ENCODE data around the gene TASOR2.

The TASOR2 gene

DNA sequence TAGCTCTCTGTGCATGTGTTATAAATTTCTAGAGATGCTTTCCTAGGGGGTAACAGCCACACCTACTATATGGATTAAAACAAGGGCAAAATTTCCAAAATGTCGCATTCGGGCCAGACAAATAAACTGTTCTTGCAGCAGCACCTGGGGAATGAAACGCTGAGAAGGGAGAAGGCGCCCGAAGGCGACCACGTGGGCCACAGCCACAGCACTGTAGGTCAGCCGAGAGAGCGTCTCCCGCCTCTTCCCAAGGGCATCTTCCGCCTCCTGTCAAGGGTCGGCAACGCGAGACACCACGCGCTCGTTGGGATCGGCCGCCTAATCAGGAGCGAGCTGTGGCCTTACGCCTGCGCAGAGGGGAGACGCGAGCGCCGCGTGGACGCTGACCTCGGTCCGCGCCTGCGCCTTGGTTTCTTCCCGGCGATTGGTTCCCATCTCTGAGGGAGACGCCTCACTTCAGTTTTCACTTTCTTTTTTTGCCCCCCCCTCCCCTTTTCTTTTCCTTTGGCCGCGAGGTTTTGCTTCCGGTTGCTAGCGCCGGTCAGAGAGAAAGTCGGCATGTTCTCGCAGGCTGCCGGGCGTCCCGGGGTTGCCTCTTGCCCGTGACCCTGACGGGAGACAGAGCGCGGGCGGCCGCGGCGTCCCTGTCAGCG lies at the start of gene TASOR2:
TSS of gene TASOR2 (plus strand) at position 521 of the 653 bp plus-strand sequence. CDS start 35,805 bp downstream, outside the sequence.
- H3K36me3 ChIP-seq (ENCODE audit: control insufficient read depth, insufficient read depth, low read length), result no peaks in the 10 kb centered on the region
- no peaks in the 10 kb centered on the region for H3K9me3 ChIP-seq (ENCODE audit: control insufficient read depth, insufficient read depth, low read length)
- no peak within 1 kb of the TSS for H3K27ac ChIP-seq (ENCODE audit: low read length)
- H3K27me3 ChIP-seq (ENCODE audit: control insufficient read depth, insufficient read depth, low read length), result no peaks in the 10 kb centered on the region
- H3K4me1 ChIP-seq (ENCODE audit: control insufficient read depth, insufficient read depth, low read length), result no peaks in the 10 kb centered on the region
- H3K4me3 ChIP-seq (ENCODE audit: low read length), result peak within 1 kb of the TSS; percentile 81
- no CpG with 5 or more reads among the region's 54 CpGs for WGBS (ENCODE audit: insufficient coverage, insufficient read length)
- DNase-seq (ENCODE audit: low read depth, low spot score), result peak; percentile 98

GRCh38 chr10:5634918-5635317 lies 49.7 kb upstream of the TASOR2 start:
- no peak for DNase-seq (ENCODE audit: low read depth, low spot score)
- WGBS (ENCODE audit: insufficient coverage, insufficient read length), result no CpG with 5 or more reads among the region's 7 CpGs
- 0 out of 2 replicates have a peak, but pooled peaks cover 3% of the 10 kb centered on the region for H3K36me3 ChIP-seq (ENCODE audit: control insufficient read depth, insufficient read depth, low read length)
- no peaks in the 10 kb centered on the region for H3K27me3 ChIP-seq (ENCODE audit: control insufficient read depth, insufficient read depth, low read length)
- no peak overlapping the region for H3K4me3 ChIP-seq (ENCODE audit: low read length)
- H3K27ac ChIP-seq (ENCODE audit: low read length), result no peak overlapping the region
- no peaks in the 10 kb centered on the region for H3K9me3 ChIP-seq (ENCODE audit: control insufficient read depth, insufficient read depth, low read length)
- no peaks in the 10 kb centered on the region for H3K4me1 ChIP-seq (ENCODE audit: control insufficient read depth, insufficient read depth, low read length)

DNA sequence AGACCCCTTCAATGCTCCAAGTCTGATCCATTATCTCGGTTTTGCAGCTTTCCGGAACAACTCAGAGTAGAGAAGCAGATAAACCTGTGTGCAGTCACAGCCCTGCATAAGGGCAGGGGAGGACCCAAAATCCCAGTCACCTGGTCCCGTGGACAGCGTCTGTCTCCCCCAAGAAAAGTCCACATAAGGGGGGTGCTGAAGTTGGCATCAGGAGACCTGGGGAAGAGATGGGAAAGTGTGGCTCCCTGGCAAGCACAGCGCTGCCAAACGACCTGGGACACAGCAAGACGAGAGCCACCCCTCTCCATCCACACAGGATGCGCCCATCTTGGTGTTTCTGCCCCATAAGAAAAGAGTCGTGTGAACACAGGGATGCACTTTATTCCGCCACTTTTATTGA lies 46.1 kb upstream of the TASOR2 start:
- H3K27me3 ChIP-seq (ENCODE audit: control insufficient read depth, insufficient read depth, low read length), result no peaks in the 10 kb centered on the region
- DNase-seq (ENCODE audit: low read depth, low spot score), result no peak
- WGBS (ENCODE audit: insufficient coverage, insufficient read length), result no CpG with 5 or more reads among the region's 10 CpGs
- H3K4me1 ChIP-seq (ENCODE audit: control insufficient read depth, insufficient read depth, low read length), result no peaks in the 10 kb centered on the region
- H3K36me3 ChIP-seq (ENCODE audit: control insufficient read depth, insufficient read depth, low read length), result peaks cover 10% of the 10 kb centered on the region; the same call in 1 of the 2 replicates
- no peaks in the 10 kb centered on the region for H3K9me3 ChIP-seq (ENCODE audit: control insufficient read depth, insufficient read depth, low read length)
- no peak overlapping the region for H3K4me3 ChIP-seq (ENCODE audit: low read length)
- H3K27ac ChIP-seq (ENCODE audit: low read length), result no peak overlapping the region

GRCh38 chr10:5639066-5639465 lies 45.6 kb upstream of the TASOR2 start:
- Histone ChIP-seq H3K4me1 (ENCODE audit: control insufficient read depth, insufficient read depth, low read length) (no peaks in the 10 kb centered on the region), H3K27ac (ENCODE audit: low read length) (no peak overlapping the region), H3K4me3 (ENCODE audit: low read length) (no peak overlapping the region), H3K9me3 (ENCODE audit: control insufficient read depth, insufficient read depth, low read length) (no peaks in the 10 kb centered on the region), H3K36me3 (ENCODE audit: control insufficient read depth, insufficient read depth, low read length) (peaks cover 10% of the 10 kb centered on the region; the same call in 1 of the 2 replicates), H3K27me3 (ENCODE audit: control insufficient read depth, insufficient read depth, low read length) (no peaks in the 10 kb centered on the region)
- DNase-seq (ENCODE audit: low read depth, low spot score), result no peak
- no CpG with 5 or more reads among the region's 17 CpGs for WGBS (ENCODE audit: insufficient coverage, insufficient read length)

DNA sequence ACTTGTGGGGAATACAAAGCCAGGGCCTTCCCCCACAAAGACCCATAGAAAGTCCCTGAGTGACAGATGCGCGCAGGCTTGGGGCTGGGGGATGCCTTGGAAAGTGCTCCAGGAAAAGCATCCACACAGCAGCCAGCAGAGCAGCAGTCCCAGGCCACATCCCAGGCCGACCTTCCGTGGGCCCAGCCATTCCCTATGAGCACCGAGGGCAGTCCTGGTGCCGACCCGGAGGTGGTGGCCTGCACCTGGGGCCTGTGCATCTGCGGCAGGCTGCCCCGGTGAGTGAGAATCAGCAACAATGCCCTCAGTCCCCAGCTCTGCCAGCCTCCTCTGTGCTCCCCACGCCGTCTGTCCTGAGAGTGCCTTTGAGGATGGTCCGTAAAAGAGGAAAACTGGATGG lies 44.6 kb upstream of the TASOR2 start:
- no peak for DNase-seq (ENCODE audit: low read depth, low spot score)
- WGBS (ENCODE audit: insufficient coverage, insufficient read length), result no CpG with 5 or more reads among the region's 12 CpGs
- no peaks in the 10 kb centered on the region for H3K27me3 ChIP-seq (ENCODE audit: control insufficient read depth, insufficient read depth, low read length)
- H3K4me3 ChIP-seq (ENCODE audit: low read length), result no peak overlapping the region
- H3K27ac ChIP-seq (ENCODE audit: low read length), result no peak overlapping the region
- H3K9me3 ChIP-seq (ENCODE audit: control insufficient read depth, insufficient read depth, low read length), result no peaks in the 10 kb centered on the region
- H3K36me3 ChIP-seq (ENCODE audit: control insufficient read depth, insufficient read depth, low read length), result peaks cover 10% of the 10 kb centered on the region; the same call in 1 of the 2 replicates
- no peaks in the 10 kb centered on the region for H3K4me1 ChIP-seq (ENCODE audit: control insufficient read depth, insufficient read depth, low read length)

- Histone ChIP-seq H3K9me3 (ENCODE audit: control insufficient read depth, insufficient read depth, low read length) (no peaks in the 10 kb centered on the region), H3K27me3 (ENCODE audit: control insufficient read depth, insufficient read depth, low read length) (no peaks in the 10 kb centered on the region), H3K4me1 (ENCODE audit: control insufficient read depth, insufficient read depth, low read length) (no peaks in the 10 kb centered on the region), H3K27ac (ENCODE audit: low read length) (no peak overlapping the region), H3K36me3 (ENCODE audit: control insufficient read depth, insufficient read depth, low read length) (peaks cover 10% of the 10 kb centered on the region; the same call in 1 of the 2 replicates), H3K4me3 (ENCODE audit: low read length) (no peak overlapping the region)
- no peak for DNase-seq (ENCODE audit: low read depth, low spot score)
- no CpG with 5 or more reads among the region's 13 CpGs for WGBS (ENCODE audit: insufficient coverage, insufficient read length)
Measured at GRCh38 chr10:5640501-5640900, 44.1 kb upstream of the TASOR2 start.

GRCh38 chr10:5641501-5641900 lies 43.1 kb upstream of the TASOR2 start:
- peaks cover 10% of the 10 kb centered on the region; the same call in 1 of the 2 replicates for H3K36me3 ChIP-seq (ENCODE audit: control insufficient read depth, insufficient read depth, low read length)
- no peak overlapping the region for H3K4me3 ChIP-seq (ENCODE audit: low read length)
- DNase-seq (ENCODE audit: low read depth, low spot score), result no peak
- no CpG with 5 or more reads among the region's 25 CpGs for WGBS (ENCODE audit: insufficient coverage, insufficient read length)
- H3K4me1 ChIP-seq (ENCODE audit: control insufficient read depth, insufficient read depth, low read length), result no peaks in the 10 kb centered on the region
- H3K27ac ChIP-seq (ENCODE audit: low read length), result no peak overlapping the region
- no peaks in the 10 kb centered on the region for H3K27me3 ChIP-seq (ENCODE audit: control insufficient read depth, insufficient read depth, low read length)
- H3K9me3 ChIP-seq (ENCODE audit: control insufficient read depth, insufficient read depth, low read length), result no peaks in the 10 kb centered on the region

DNA sequence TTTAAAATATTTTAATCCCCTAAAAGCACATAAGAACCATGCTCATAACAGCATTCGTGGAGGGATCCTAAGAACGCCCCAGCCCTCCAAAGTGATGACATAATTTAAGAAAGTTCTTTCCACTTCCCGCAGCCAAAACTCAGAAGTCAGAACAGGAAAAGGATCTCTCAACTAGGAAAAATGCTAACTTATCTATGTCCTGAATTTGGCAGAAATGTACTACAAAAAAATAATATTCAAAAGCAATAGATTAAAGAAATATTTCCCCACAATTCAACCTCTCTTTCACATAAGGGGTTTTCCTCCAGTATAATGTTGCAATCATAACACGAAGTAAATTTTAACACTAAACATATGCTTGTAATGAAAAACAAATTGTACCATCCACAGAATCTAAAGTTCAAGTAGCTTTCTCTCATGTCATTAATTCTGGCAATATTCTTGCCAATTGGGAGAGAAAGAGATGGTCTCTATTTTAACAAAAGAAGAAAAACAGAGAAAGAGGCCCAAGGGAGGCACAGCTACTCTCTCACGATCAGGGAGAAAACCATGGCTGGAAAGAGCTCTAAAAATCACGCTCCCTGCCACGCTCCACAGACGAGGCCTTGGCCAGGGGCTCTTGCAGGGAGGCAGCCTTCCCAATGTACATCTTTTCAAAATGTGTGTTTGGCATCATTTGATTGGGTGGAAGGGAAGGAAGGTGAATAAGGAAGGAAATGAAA lies 41.1 kb upstream of the TASOR2 start:
- DNase-seq (ENCODE audit: low read depth, low spot score), result no peak
- Histone ChIP-seq H3K9me3 (ENCODE audit: control insufficient read depth, insufficient read depth, low read length) (no peaks in the 10 kb centered on the region), H3K4me1 (ENCODE audit: control insufficient read depth, insufficient read depth, low read length) (no peaks in the 10 kb centered on the region), H3K36me3 (ENCODE audit: control insufficient read depth, insufficient read depth, low read length) (peaks cover 8% of the 10 kb centered on the region; the same call in 1 of the 2 replicates), H3K27me3 (ENCODE audit: control insufficient read depth, insufficient read depth, low read length) (no peaks in the 10 kb centered on the region), H3K4me3 (ENCODE audit: low read length) (no peak overlapping the region), H3K27ac (ENCODE audit: low read length) (no peak overlapping the region)
- whole genome bisulfite sequencing (ENCODE audit: insufficient coverage, insufficient read length), result no CpG with 5 or more reads among the region's 8 CpGs

GRCh38 chr10:5644930-5645329 lies 39.7 kb upstream of the TASOR2 start:
- WGBS (ENCODE audit: insufficient coverage, insufficient read length), result no CpG with 5 or more reads among the region's 6 CpGs
- Histone ChIP-seq H3K9me3 (ENCODE audit: control insufficient read depth, insufficient read depth, low read length) (no peaks in the 10 kb centered on the region), H3K27ac (ENCODE audit: low read length) (no peak overlapping the region), H3K27me3 (ENCODE audit: control insufficient read depth, insufficient read depth, low read length) (no peaks in the 10 kb centered on the region), H3K36me3 (ENCODE audit: control insufficient read depth, insufficient read depth, low read length) (peaks cover 10% of the 10 kb centered on the region; the same call in 1 of the 2 replicates), H3K4me1 (ENCODE audit: control insufficient read depth, insufficient read depth, low read length) (no peaks in the 10 kb centered on the region), H3K4me3 (ENCODE audit: low read length) (no peak overlapping the region)
- no peak for DNase-seq (ENCODE audit: low read depth, low spot score)

GRCh38 chr10:5645375-5645774 lies 39.3 kb upstream of the TASOR2 start:
- DNase-seq (ENCODE audit: low read depth, low spot score), result no peak
- H3K27me3 ChIP-seq (ENCODE audit: control insufficient read depth, insufficient read depth, low read length), result no peaks in the 10 kb centered on the region
- H3K27ac ChIP-seq (ENCODE audit: low read length), result no peak overlapping the region
- no peaks in the 10 kb centered on the region for H3K9me3 ChIP-seq (ENCODE audit: control insufficient read depth, insufficient read depth, low read length)
- H3K4me1 ChIP-seq (ENCODE audit: control insufficient read depth, insufficient read depth, low read length), result no peaks in the 10 kb centered on the region
- no CpG with 5 or more reads among the region's 11 CpGs for WGBS (ENCODE audit: insufficient coverage, insufficient read length)
- peaks cover 10% of the 10 kb centered on the region; the same call in 1 of the 2 replicates for H3K36me3 ChIP-seq (ENCODE audit: control insufficient read depth, insufficient read depth, low read length)
- no peak overlapping the region for H3K4me3 ChIP-seq (ENCODE audit: low read length)

Data from iPS DF 6.9 (cell line).